Endothelial cell of umbilical vein (primary cell): ENCODE data around the gene AAGAB. TPM values are rescaled to one million over a fixed set of nuclear protein-coding genes. Genes with fewer than 3 reads are reported as not detected.

Source experiments
- BruUV-seq: library from RNA; stranded (reverse); fragments of 400-500 nt; replicated peaks from 2 replicates; lab custom pipeline; 2021; lab: Mats Ljungman, UMichigan
- CTCF ChIA-PET: fragments of 300-600, 350-600 bp; sonication (Branson Sonifier 250); formaldehyde crosslinking; loops from one replicate; lab custom pipeline; 2021; ENCODE audit warnings: antibody characterized with exemption, inconsistent platforms; lab: Charles Lee
- POLR2A ChIA-PET: fragments of 300-600, 350-600 bp; sonication (Branson Sonifier 250); formaldehyde crosslinking; loops from one replicate; lab custom pipeline; 2021; ENCODE audit warnings: antibody characterized with exemption, inconsistent platforms; lab: Charles Lee
- DNase-seq: peaks from one replicate; pipeline ENCODE4 v3.0.0-alpha.2; 2011; ENCODE audit warnings: low read depth, low spot score
- FAIRE-seq: peaks from 2 replicates; lab custom pipeline; 2011; peaks lifted over from hg19 to GRCh38; lab: Jason Lieb, UNC
- H2AFZ ChIP-seq: 2 replicates; pipeline ENCODE4 v1.6.0; 2012; ENCODE audit warnings: low read depth, low read length, control low read depth, inconsistent platforms
- H3K27ac ChIP-seq: 2 replicates; pipeline ENCODE4 v1.5.1; 2011; ENCODE audit warnings: low read depth, mild to moderate bottlenecking, control low read depth, low read length, moderate library complexity; ENCODE audit not compliant: insufficient read depth
- H3K27me3 ChIP-seq, 2 experiments: 2 replicates each; pipeline versions ENCODE4 v1.6.0 to v1.6.1; 2011; ENCODE audit warnings: low read length in 2 of 2, mixed read lengths in 1 of 2; ENCODE audit not compliant: control insufficient read depth in 2 of 2, insufficient read depth in 2 of 2
- H3K36me3 ChIP-seq, 2 experiments: 2 replicates in 1 of 2; 3 replicates in 1 of 2; pipeline ENCODE4 v1.5.1; 2011; ENCODE audit warnings: low read length in 2 of 2, mild to moderate bottlenecking in 1 of 2, moderate library complexity in 1 of 2; ENCODE audit not compliant: control insufficient read depth in 2 of 2, insufficient read depth in 2 of 2; ENCODE audit errors: extremely low read depth in 1 of 2
- H3K4me1 ChIP-seq: 3 replicates; pipeline ENCODE4 v1.5.1; 2011; ENCODE audit warnings: mild to moderate bottlenecking, low read length; ENCODE audit not compliant: control insufficient read depth, insufficient read depth; ENCODE audit errors: extremely low read depth
- H3K4me2 ChIP-seq: 2 replicates; pipeline ENCODE4 v1.6.1; 2011; ENCODE audit warnings: low read length, control low read depth, mixed read lengths; ENCODE audit not compliant: insufficient read depth
- H3K4me3 ChIP-seq, 3 experiments: fragments of 200-600 bp in 1 of 3; sonication (generic), shearing (Covaris generic) in 1 of 3; replicated peaks in 1 of 3; 2 replicates each; pipeline ENCODE4 v1.5.1; 2011 to 2016; ENCODE audit warnings: control low read depth in 3 of 3, low read length in 3 of 3, mild to moderate bottlenecking in 2 of 3, inconsistent platforms in 1 of 3, low read depth in 1 of 3, moderate library complexity in 1 of 3; ENCODE audit not compliant: insufficient read depth in 1 of 3
- H3K79me2 ChIP-seq: 2 replicates; pipeline ENCODE4 v1.6.0; 2012; ENCODE audit warnings: low read length, inconsistent platforms; ENCODE audit not compliant: control insufficient read depth, insufficient read depth
- H3K9ac ChIP-seq: replicated peaks from 2 replicates; pipeline ENCODE3; 2011; ENCODE audit warnings: low read length, control low read depth; ENCODE audit not compliant: insufficient read depth; ENCODE audit errors: extremely low read depth
- H3K9me1 ChIP-seq: replicated peaks from 3 replicates; pipeline ENCODE4 v1.6.0; 2011; ENCODE audit warnings: mild to moderate bottlenecking, low read length; ENCODE audit not compliant: control insufficient read depth, insufficient read depth; ENCODE audit errors: extremely low read depth
- H3K9me3 ChIP-seq: replicated peaks from 2 replicates; pipeline ENCODE4 v1.5.1; 2012; ENCODE audit warnings: low read length, inconsistent platforms; ENCODE audit not compliant: control insufficient read depth, insufficient read depth
- H4K20me1 ChIP-seq: replicated peaks from 2 replicates; pipeline ENCODE3; 2011; ENCODE audit warnings: mild to moderate bottlenecking, low read length; ENCODE audit not compliant: control insufficient read depth, insufficient read depth; ENCODE audit errors: extremely low read depth
- EZH2 ChIP-seq: IDR thresholded peaks from 2 replicates; pipeline ENCODE4 v1.6.1; 2012; ENCODE audit warnings: borderline replicate concordance, low read depth, mild to moderate bottlenecking, moderate library complexity, low read length, inconsistent platforms; ENCODE audit not compliant: severe bottlenecking
- FOS ChIP-seq: IDR thresholded peaks from 2 replicates; pipeline ENCODE4 v1.6.1; 2011; ENCODE audit warnings: mild to moderate bottlenecking, low read length, moderate library complexity, borderline replicate concordance; ENCODE audit not compliant: insufficient read depth
- GATA2 ChIP-seq: IDR thresholded peaks from 2 replicates; pipeline ENCODE4 v1.7.0; 2011; ENCODE audit warnings: low read depth, mild to moderate bottlenecking, moderate library complexity, mixed read lengths, low read length; ENCODE audit not compliant: insufficient read length, insufficient read depth
- JUN ChIP-seq: IDR thresholded peaks from 2 replicates; pipeline ENCODE4 v1.6.1; 2011; ENCODE audit warnings: borderline replicate concordance, low read depth; ENCODE audit not compliant: insufficient read length, insufficient read depth
- MYC ChIP-seq: IDR thresholded peaks from one replicate; pipeline ENCODE4 v1.6.1; 2011; ENCODE audit warnings: mild to moderate bottlenecking, low read depth, low read length
- POLR2A ChIP-seq: IDR thresholded peaks from 2 replicates; pipeline ENCODE4 v1.6.1; 2012; ENCODE audit warnings: low read depth, mild to moderate bottlenecking, control low read depth, low read length
- dilution Hi-C: fragments of 300-500 bp; cut with MboI; formaldehyde crosslinking; loops from one replicate; pipeline ENCODE4 v1.15.0; 2019; ENCODE audit warnings: low sequenced_read_pairs; ENCODE audit not compliant: extremely low pct_ligation_motif_present
- intact Hi-C: fragments of 100-400 bp; cut with micrococcal nuclease; formaldehyde crosslinking; loops from one replicate; pipeline ENCODE4 v1.10.0; 2022
- polyA plus RNA-seq, 4 experiments: library from polyadenylated mRNA; depleted of rRNA in 3 of 4; stranded (reverse) in 3 of 4; unstranded in 1 of 4; fragments of >200 nt; gene quantifications; 2 replicates each; pipeline versions ENCODE4 v1.2.1 to v1.2.3, GENCODE V29; 2011 to 2012; ENCODE audit warnings: missing spikeins in 1 of 4
- total RNA-seq: library from RNA; stranded (reverse); gene quantifications from 2 replicates; pipeline ENCODE4 v1.2.3, GENCODE V29; 2021
- TF ChIP-seq, protein P1 (sequence below), 2 donors: IDR thresholded peaks; 1 replicate in 1 of 2; 2 replicates in 1 of 2; pipeline ENCODE4 v1.5.1; 2011; ENCODE audit warnings: low read length in 2 of 2, mild to moderate bottlenecking in 2 of 2, moderate library complexity in 2 of 2, control low read depth in 1 of 2, inconsistent platforms in 1 of 2, low read depth in 1 of 2; ENCODE audit not compliant: insufficient read depth in 1 of 2; ENCODE audit errors: extremely low read depth in 1 of 2

The AAGAB gene
- total and polyA plus RNA-seq, 2 donors (not counting 3 experiments of a cell fraction or from before 2014, with no cell fraction given): 21.2 to 42.6 TPM

DNA sequence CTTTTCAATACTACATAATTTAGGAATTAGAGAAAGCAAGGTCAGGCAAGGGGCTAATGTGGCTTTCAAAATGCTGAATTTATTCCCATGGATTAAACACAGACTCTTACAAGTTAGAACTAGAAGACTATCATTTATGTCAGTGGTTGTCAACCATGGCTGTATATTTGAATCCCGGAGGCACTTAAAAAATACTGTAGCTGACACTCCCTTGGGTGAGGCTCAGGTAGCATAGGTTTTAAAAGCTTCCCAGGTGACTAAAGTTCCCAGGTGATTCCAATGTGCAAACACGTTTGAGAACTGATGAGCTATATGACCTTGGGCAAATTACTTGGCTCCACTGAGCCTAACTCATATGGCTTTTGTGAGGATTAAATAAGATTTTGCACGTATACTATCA lies 29.6 kb downstream of the AAGAB start:
- no peaks in the 10 kb centered on the region for H3K9me3 ChIP-seq
- FAIRE-seq: no peak
- H3K79me2 ChIP-seq: no peaks in the 10 kb centered on the region
- H3K4me2 ChIP-seq: no peak overlapping the region
- H3K27me3 ChIP-seq: no peaks in the 10 kb centered on the region
- no TSS peak for BruUV-seq
- DNase-seq: no peak
- no peak overlapping the region for H3K9ac ChIP-seq
- H3K27ac ChIP-seq: no peak overlapping the region
- H4K20me1 ChIP-seq: no peaks in the 10 kb centered on the region
- no peaks in the 10 kb centered on the region for H3K9me1 ChIP-seq
- TF ChIP-seq GATA2 (no peak), FOS (no peak), MYC (no peak), JUN (no peak), POLR2A (no peak), EZH2 (no peak)
- TF ChIP-seq, protein P1, sequence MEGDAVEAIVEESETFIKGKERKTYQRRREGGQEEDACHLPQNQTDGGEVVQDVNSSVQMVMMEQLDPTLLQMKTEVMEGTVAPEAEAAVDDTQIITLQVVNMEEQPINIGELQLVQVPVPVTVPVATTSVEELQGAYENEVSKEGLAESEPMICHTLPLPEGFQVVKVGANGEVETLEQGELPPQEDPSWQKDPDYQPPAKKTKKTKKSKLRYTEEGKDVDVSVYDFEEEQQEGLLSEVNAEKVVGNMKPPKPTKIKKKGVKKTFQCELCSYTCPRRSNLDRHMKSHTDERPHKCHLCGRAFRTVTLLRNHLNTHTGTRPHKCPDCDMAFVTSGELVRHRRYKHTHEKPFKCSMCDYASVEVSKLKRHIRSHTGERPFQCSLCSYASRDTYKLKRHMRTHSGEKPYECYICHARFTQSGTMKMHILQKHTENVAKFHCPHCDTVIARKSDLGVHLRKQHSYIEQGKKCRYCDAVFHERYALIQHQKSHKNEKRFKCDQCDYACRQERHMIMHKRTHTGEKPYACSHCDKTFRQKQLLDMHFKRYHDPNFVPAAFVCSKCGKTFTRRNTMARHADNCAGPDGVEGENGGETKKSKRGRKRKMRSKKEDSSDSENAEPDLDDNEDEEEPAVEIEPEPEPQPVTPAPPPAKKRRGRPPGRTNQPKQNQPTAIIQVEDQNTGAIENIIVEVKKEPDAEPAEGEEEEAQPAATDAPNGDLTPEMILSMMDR (IDR thresholded peaks at IDR 0.05; ENCODE audit: extremely low read depth in 1 of 2, insufficient read depth in 1 of 2, low read depth in 1 of 2, low read length in 2 of 2): no peak
- no peak overlapping the region for H3K4me3 ChIP-seq
- CTCF ChIA-PET: no interaction called here
- POLR2A ChIA-PET: no interaction called here
- intact Hi-C loops: no loop called here
- dilution Hi-C loops: no loop called here
- H2AFZ ChIP-seq: no peak overlapping the region
- peaks cover 0 to 3% of the 10 kb centered on the region in 2 experiments for H3K36me3 ChIP-seq
- no peaks in the 10 kb centered on the region for H3K4me1 ChIP-seq
